GM04503 (cell line): ENCODE results near the gene CLEC3A.
"Not testable (repeated sequence)": the region's sequence is repeated elsewhere in the genome, so short reads cannot be mapped to it uniquely, and the experiment has no call there.

Source experiments
- DNase-seq: peaks from one replicate; pipeline ENCODE4 v3.0.0-alpha.2; 2012; ENCODE audit warnings: low read depth

Gene CLEC3A

DNA sequence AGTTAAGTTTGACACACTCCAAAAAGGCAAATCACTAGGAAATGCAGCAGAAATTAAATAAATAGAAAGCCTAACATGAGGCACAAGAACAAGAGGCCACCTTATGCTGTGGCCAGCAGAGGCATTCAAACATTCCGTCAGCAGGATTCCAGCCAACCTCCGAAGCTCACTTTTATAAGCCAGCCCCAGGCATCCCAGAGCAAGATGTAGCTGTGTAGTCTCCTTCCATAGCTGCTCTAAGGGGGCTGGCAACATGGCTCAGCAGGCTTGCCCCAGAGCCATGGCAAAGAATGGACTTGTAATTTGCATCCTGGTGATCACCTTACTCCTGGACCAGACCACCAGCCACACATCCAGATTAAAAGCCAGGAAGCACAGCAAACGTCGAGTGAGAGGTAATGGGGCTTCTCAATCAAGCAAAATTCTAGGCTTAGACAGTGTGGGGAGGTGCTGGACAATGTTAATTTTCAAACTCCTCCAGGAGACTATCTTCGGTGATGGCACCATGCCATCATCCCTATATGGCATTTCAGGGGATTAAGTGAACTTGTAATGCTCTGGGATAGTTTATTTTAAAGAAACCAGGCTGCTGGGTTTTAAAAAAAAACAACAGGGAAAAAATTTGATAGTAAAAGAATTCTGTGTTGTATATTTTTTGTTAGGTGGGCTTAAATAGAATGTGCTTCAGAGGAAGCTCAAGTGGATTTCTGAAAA, at the start of gene CLEC3A:
CLEC3A (plus strand) TSS at position 202 of the 714 bp plus-strand sequence; CDS start at position 281, 79 bp downstream.
- DNase-seq = no peak

GRCh38 chr16:77974883-77975282, 47.5 kb upstream of the CLEC3A start:
- no peak for DNase-seq

DNA sequence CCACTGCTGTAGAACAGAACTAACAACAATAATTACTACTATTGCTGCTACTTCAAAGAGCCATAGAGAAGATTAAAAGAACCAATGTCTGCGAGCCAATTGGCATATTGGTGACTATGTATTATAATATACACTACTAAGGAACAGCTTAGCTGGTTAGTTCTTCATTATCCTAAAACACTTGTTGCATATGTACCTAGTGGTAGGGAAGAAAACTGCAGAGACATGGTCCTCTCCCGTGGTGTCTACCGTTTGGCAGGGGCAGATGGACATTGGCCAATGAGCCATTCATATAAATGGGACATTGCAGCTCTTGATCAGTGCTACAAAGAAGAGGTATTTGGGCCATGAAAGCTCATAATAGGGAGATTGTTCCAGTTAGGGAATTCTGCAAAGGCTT, 46.4 kb upstream of the CLEC3A start:
- DNase-seq = no peak

DNA sequence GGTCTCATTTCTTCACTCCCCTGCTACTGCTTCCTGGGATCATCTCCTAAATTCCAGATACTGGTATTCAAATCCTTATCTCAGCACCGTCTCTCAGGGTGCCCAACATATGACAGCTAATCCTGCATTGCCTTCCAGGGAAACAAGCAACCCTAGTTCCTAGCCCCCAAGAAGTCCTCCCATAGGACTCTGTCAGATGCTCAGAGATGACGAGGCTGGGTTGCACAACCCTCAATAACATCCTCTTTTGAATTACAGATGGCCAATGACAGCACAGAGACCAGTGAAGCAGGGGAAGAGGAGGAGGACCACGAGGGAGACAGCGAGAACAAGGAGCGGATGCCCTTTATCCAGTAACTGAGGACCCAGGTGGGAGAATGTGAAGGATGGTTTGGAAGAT, 45.0 kb upstream of the CLEC3A start:
- DNase-seq = no peak

- DNase-seq = no peak
Observed at GRCh38 chr16:77985111-77985510, 37.2 kb upstream of the CLEC3A start.

DNA sequence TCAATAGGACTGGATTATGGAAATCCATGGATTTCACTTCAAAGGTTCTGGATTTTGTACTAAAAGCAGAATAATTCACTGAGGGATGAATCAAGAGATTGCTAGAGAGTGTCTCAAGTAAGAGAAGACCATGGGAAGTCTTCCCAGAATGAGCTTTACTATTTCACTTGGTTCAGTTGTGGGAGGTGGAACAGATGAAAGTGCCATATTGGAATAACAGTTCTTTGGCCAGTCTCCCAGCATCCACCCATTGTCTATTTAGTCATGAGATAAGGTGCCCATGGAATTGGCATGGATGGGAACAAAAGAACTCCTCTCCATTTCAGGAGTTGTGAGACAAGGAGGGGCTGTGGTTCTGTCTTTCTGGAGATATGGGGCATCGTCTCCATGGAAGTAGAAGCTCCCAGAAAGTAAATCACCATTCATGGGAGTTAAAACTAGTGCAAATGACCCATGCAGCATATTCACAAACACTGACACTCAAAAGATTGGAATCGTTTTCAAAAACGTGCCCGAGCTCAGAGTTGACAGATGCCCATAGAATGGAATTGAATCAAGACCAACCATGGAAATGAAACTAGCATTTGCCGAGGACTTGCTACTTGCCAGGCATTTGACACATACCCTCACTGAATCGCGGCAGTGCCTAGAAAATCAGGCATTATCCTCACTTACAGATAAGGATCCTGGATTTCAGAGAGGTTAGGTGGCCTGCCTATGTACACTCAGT, 36.2 kb upstream of the CLEC3A start:
- no peak for DNase-seq

DNA sequence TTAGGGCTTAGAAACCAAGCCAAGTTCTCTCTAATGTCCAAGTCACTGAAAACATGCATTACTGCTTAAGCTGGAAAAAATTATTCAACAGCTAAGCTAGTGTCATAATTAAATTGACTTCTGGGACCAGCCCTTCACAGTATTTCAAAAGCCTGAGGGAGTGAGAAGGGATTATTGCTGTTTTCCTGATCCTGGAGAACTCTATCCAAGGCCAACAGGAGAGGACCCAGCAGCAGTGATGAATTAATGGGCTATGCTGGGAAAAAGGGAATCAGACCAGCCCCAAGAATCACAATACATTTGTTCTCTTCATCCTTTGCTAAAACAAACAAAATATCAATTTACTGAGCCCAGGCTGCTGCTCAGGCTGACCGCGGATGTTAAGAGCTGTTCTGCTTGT, 34.5 kb upstream of the CLEC3A start:
- DNase-seq = no peak

GRCh38 chr16:77989846-77990245, 32.5 kb upstream of the CLEC3A start:
- DNase-seq = no peak

- DNase-seq = no peak
Observed at GRCh38 chr16:77991701-77992100, 30.6 kb upstream of the CLEC3A start.

DNA sequence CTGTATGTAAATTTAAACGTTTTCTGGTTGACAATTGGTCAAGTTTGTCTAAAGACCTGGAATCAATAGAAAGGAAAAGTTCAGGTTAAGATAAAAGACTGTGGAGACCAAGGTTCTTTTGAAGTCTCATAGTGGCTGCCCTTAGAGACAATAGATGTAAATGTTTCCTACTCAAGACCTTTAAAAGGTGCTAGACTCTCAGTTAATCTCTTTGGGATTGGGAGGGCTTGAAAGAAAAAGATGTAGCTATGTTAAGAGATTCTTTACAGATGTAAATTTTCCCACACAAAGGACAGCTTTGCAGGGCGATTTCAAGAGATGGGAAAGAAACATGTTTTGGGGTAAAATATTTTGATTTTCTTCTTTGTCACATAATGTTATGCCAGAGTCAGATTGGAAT, 30.0 kb upstream of the CLEC3A start:
- not testable (repeated sequence) for DNase-seq

GRCh38 chr16:77993111-77993985, 29.0 kb upstream of the CLEC3A start:
- peak; percentile 10 for DNase-seq

GRCh38 chr16:77995843-77996455, 26.4 kb upstream of the CLEC3A start:
- DNase-seq = no peak

DNA sequence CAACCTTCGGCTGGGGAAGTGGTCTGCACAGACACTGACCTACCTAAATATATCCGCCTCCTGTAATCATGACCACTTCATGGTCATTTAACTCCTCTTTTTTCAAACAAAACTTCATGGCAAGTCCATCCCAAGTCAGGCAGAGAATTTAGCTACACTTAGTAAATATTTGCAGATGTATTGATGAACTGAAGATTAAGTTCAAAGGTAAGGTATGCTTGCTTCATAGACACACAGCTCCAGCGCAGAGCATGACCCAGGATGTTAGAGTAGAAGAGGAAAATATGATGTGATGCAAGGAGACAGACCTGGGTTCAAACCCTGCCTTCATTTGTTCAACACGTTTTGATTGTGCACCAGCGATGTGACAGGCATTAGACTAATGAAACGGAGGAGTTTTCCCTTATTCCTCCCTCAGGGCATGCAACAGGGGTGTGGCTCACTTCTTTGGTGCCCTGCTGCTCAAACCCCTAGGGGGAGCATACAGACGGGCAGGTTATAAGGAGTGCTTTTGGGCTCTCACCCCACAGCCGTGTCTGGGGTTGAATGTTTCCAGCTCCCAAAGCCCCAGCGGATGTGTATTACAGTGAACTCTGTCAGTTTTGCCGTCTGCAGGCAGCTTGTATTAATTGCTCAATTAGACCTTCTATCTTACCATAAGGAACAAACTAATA, 23.9 kb upstream of the CLEC3A start:
- DNase-seq = no peak

GRCh38 chr16:78001451-78002025, 20.8 kb upstream of the CLEC3A start:
- DNase-seq = no peak

DNA sequence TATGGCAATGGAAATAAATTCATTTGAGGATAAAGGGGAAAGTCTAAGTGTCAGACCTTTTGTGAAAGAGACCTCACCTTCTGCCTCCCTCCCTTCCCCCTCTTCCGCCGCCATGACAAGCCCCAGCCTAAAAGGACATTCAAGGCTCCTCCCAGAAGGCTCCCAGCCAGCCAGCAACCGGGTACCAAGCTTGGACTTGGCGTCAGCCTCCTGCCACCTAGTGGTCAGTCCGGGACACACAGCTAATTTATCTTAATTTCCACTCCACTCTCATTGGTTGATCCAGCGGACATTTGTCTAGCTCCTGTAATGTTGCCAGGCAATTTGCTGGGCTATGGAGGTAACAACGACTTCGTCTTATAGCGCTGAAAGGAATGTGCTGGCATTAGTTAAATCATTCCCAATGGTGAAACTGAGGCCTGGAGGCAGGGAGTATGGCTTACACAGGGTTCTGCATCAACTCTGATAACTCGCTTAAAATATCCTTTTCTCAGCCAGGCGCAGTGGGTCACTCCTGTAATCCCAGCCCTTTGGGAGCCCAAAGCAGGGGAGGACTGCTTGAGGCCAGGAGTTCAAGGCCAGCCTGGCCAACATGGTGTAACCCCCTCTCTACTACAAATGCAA, 19.3 kb upstream of the CLEC3A start:
- peak; percentile 13 for DNase-seq

DNA sequence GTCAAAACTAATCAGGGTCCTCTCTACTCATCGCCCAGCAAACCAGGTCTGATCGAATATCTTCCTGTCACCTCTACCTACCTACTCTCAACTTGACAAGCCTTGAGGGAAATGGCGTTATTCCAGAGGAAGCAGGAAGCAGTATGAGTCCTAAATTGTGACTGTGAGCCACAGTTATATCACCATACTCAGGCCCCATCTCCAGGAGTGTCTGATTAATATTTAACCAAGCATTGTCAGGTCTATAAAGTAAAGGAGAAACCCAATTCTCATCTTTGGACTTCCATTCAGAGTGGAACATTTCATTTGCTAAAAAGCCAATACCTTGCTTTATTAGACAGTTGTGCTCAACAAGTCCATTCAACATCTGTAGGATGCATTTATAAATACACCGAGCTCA, 17.8 kb upstream of the CLEC3A start:
- no peak for DNase-seq

GRCh38 chr16:78005881-78006280, 16.5 kb upstream of the CLEC3A start:
- no peak for DNase-seq

DNA sequence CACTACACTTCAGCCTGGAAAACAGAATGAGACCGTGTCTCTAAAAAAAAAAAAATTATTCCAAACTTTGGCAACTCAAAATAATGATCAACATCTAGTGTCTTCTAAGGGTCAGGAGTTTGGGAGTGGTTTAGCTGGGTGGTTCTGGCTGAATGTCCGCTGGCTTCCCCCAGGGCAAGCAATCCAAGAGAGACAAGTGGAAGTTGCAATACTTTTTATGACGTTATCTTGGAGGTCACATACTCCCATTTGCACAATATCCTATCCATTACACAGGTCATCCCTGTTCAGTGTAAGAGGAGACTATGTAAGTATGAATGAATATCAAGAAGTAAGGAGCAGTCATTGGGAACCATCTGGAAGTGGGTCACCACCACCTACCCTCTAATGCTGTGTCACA, 15.2 kb upstream of the CLEC3A start:
- DNase-seq = no peak

- no peak for DNase-seq
Observed at GRCh38 chr16:78024159-78024558, 1.8 kb downstream of the CLEC3A start.

DNA sequence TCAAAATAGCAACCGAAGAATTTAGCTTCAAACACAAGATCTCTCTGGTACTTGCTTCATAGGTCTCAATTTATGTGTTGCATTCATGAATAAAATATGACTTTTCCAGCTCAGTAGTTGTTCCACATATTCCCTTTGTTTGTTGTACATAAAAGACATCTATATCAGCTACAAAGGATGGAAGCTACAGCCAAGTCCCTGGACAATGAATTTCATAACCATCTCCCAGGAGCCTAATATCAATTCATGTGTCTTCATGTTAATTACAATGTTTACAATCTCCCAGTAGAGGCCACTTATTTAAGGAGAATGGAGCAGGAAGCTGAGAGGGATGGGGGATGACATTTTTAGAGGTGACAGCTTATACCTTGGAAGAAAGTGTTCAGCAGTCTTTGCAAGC, 3.3 kb downstream of the CLEC3A start:
- no peak for DNase-seq

DNA sequence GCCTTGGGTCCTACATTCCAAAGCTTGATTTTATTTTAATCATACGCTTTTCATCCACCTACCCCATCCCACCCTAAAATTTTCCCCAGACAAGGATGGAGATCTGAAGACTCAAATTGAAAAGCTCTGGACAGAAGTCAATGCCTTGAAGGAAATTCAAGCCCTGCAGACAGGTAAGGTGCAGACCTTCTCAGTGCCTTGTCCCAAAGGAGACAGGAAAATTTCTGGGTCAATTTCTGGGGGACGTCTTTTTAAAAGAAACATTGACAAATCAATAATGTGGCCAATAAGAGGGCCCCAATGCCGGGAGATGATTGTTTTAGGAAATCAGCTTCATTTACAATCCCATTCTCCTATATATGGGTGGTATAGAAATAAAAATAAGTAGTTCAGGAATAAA, 5.7 kb downstream of the CLEC3A start:
- DNase-seq = no peak
